Measurements from ENCODE around the gene DGCR8.
A peak's percentile ranks its signal among the peaks of the same experiment; 100 is the strongest.

Gene DGCR8

GRCh38 chr22:20109411-20110358 lies 29.6 kb downstream of the DGCR8 start:
- Histone ChIP-seq H3K79me2 (ENCODE audit: insufficient read depth, low read length) (peaks cover 47% of the 10 kb centered on the region), H3K4me2 (ENCODE audit: insufficient read depth, low read length) (no peak overlapping the region), H3K4me3 (ENCODE audit: low read depth in 1 of 2, low read length in 2 of 2) (no peak overlapping the region), H3K9ac (ENCODE audit: low read depth, low read length) (no peak overlapping the region), H4K20me1 (ENCODE audit: insufficient read depth, low read length) (peaks cover 91% of the 10 kb centered on the region), H3K27ac (ENCODE audit: low read length) (no peak overlapping the region; the same call in 1 of the 2 replicates), H3K27me3 (ENCODE audit: insufficient read depth, low read length, poor library complexity) (no peaks in the 10 kb centered on the region), H3K4me1 (ENCODE audit: insufficient read depth, low read length) (peaks cover 29% of the 10 kb centered on the region), H2AFZ (ENCODE audit: low read depth, low read length) (no peak overlapping the region), H3K9me3 (ENCODE audit: insufficient read depth, low read length, severe bottlenecking) (no peaks in the 10 kb centered on the region), H3K36me3 (ENCODE audit: insufficient read depth, low read length) (peaks cover 99% of the 10 kb centered on the region)
- TF ChIP-seq, protein P1, sequence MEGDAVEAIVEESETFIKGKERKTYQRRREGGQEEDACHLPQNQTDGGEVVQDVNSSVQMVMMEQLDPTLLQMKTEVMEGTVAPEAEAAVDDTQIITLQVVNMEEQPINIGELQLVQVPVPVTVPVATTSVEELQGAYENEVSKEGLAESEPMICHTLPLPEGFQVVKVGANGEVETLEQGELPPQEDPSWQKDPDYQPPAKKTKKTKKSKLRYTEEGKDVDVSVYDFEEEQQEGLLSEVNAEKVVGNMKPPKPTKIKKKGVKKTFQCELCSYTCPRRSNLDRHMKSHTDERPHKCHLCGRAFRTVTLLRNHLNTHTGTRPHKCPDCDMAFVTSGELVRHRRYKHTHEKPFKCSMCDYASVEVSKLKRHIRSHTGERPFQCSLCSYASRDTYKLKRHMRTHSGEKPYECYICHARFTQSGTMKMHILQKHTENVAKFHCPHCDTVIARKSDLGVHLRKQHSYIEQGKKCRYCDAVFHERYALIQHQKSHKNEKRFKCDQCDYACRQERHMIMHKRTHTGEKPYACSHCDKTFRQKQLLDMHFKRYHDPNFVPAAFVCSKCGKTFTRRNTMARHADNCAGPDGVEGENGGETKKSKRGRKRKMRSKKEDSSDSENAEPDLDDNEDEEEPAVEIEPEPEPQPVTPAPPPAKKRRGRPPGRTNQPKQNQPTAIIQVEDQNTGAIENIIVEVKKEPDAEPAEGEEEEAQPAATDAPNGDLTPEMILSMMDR (IDR thresholded peaks at IDR 0.05; ENCODE audit: borderline replicate concordance, extremely low read depth, low read length, poor library complexity, severe bottlenecking) = no peak
- no peak for TF ChIP-seq EZH2 (IDR thresholded peaks at IDR 0.05; ENCODE audit: borderline replicate concordance, low read depth, low read length, severe bottlenecking)
- ATAC-seq (ENCODE audit: insufficient read depth, low read depth) (no peak), DNase-seq (no peak)

GRCh38 chr22:20110359-20110985 lies 30.4 kb downstream of the DGCR8 start:
- Histone ChIP-seq H3K9ac (ENCODE audit: low read depth, low read length) (peak overlapping the region; percentile 13; the same call in 1 of the 2 replicates), H3K4me1 (ENCODE audit: insufficient read depth, low read length) (peaks cover 37% of the 10 kb centered on the region), H3K79me2 (ENCODE audit: insufficient read depth, low read length) (peaks cover 48% of the 10 kb centered on the region), H4K20me1 (ENCODE audit: insufficient read depth, low read length) (peaks cover 91% of the 10 kb centered on the region), H3K4me2 (ENCODE audit: insufficient read depth, low read length) (no peak overlapping the region), H3K27ac (ENCODE audit: low read length) (peak overlapping the region; percentile 70; the same call in 1 of the 2 replicates), H3K36me3 (ENCODE audit: insufficient read depth, low read length) (peaks cover 99% of the 10 kb centered on the region), H3K9me3 (ENCODE audit: insufficient read depth, low read length, severe bottlenecking) (no peaks in the 10 kb centered on the region), H2AFZ (ENCODE audit: low read depth, low read length) (no peak overlapping the region), H3K4me3 (ENCODE audit: low read depth in 1 of 2, low read length in 2 of 2) (no peak overlapping the region), H3K27me3 (ENCODE audit: insufficient read depth, low read length, poor library complexity) (no peaks in the 10 kb centered on the region)
- ATAC-seq (ENCODE audit: insufficient read depth, low read depth) (no peak), DNase-seq (no peak)
- TF ChIP-seq, protein P1 (IDR thresholded peaks at IDR 0.05; ENCODE audit: borderline replicate concordance, extremely low read depth, low read length, poor library complexity, severe bottlenecking) = no peak
- no peak for TF ChIP-seq EZH2 (IDR thresholded peaks at IDR 0.05; ENCODE audit: borderline replicate concordance, low read depth, low read length, severe bottlenecking)

DNA sequence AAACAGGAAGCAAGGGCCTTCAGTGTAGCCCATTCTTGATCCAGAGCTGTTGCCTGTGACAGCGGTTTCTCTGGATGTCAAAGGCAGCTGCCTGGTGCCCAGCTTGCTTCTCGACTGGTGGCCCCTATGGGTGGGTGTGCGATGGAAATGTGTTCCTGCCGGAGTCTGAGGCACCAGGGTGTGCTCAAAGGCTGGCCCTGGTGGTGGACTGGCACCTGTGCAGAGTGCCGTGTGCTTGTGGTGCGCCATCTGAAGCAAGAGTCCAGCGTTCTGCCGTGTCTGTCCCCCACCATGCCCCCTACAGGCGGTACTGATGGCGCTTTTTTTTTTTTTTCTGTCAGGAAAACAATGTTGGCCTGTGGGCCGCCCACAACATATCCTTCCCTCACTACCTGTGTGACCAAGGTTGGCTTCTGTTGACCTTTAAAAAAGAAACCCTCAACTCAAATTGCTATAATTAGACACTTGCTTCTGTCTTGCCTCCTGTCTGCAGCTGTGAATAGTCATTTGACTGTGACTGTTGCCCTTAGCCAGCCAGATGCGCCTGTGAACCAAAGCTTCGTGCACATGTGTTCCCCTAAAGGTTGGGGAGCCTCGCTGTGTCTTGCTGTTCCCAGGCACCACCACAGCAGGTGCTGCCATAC lies 31.1 kb downstream of the DGCR8 start:
- Histone ChIP-seq H3K4me3 (ENCODE audit: low read depth in 1 of 2, low read length in 2 of 2) (no peak overlapping the region), H3K9ac (ENCODE audit: low read depth, low read length) (peak overlapping the region; percentile 13; the same call in 1 of the 2 replicates), H3K9me3 (ENCODE audit: insufficient read depth, low read length, severe bottlenecking) (no peaks in the 10 kb centered on the region), H3K27me3 (ENCODE audit: insufficient read depth, low read length, poor library complexity) (no peaks in the 10 kb centered on the region), H3K79me2 (ENCODE audit: insufficient read depth, low read length) (peaks cover 48% of the 10 kb centered on the region), H3K27ac (ENCODE audit: low read length) (peak overlapping the region; percentile 70; the same call in 1 of the 2 replicates), H4K20me1 (ENCODE audit: insufficient read depth, low read length) (peaks cover 91% of the 10 kb centered on the region), H2AFZ (ENCODE audit: low read depth, low read length) (no peak overlapping the region), H3K4me2 (ENCODE audit: insufficient read depth, low read length) (no peak overlapping the region), H3K36me3 (ENCODE audit: insufficient read depth, low read length) (peaks cover 99% of the 10 kb centered on the region), H3K4me1 (ENCODE audit: insufficient read depth, low read length) (peaks cover 44% of the 10 kb centered on the region)
- TF ChIP-seq, protein P1 (IDR thresholded peaks at IDR 0.05; ENCODE audit: borderline replicate concordance, extremely low read depth, low read length, poor library complexity, severe bottlenecking) = peak; percentile 57
- TF ChIP-seq EZH2 (IDR thresholded peaks at IDR 0.05; ENCODE audit: borderline replicate concordance, low read depth, low read length, severe bottlenecking) = no peak
- peak; percentile 60 for ATAC-seq (ENCODE audit: insufficient read depth, low read depth)
- DNase-seq = peak; percentile 75
